SK-N-DZ (cell line): ENCODE measurements around the gene FAM210A.

Experiments
- DNase-seq: peaks from one replicate; pipeline ENCODE4 v3.0.0-alpha.2; 2015; ENCODE audit warnings: low spot score

FAM210A gene

GRCh38 chr18:13646633-13647032 lies 79.7 kb downstream of the FAM210A start:
- no peak for DNase-seq

GRCh38 chr18:13645093-13645492 lies 81.3 kb downstream of the FAM210A start:
- DNase-seq, result no peak

GRCh38 chr18:13643261-13643751 lies 83.1 kb downstream of the FAM210A start:
- no peak for DNase-seq

GRCh38 chr18:13642440-13642827 lies 83.9 kb downstream of the FAM210A start:
- no peak for DNase-seq

- DNase-seq, result no peak
Measured at GRCh38 chr18:13641551-13642439, 84.6 kb downstream of the FAM210A start.

GRCh38 chr18:13640266-13640860 lies 86.0 kb downstream of the FAM210A start:
- no peak for DNase-seq

GRCh38 chr18:13638719-13639595 lies 87.4 kb downstream of the FAM210A start:
- no peak for DNase-seq

- no peak for DNase-seq
Measured at GRCh38 chr18:13635046-13635445, 91.3 kb downstream of the FAM210A start.

- DNase-seq, result no peak
Measured at GRCh38 chr18:13633700-13634099, 92.7 kb downstream of the FAM210A start.

- no peak for DNase-seq
Measured at GRCh38 chr18:13630716-13631268, 95.6 kb downstream of the FAM210A start.

- peak; percentile 76 for DNase-seq
Measured at GRCh38 chr18:13629841-13630715, 96.3 kb downstream of the FAM210A start.

GRCh38 chr18:13628211-13628610 lies 98.1 kb downstream of the FAM210A start:
- DNase-seq, result no peak

GRCh38 chr18:13627639-13628038 lies 98.7 kb downstream of the FAM210A start:
- DNase-seq, result no peak

- DNase-seq, result no peak
Measured at GRCh38 chr18:13626544-13626908, 99.8 kb downstream of the FAM210A start.

- no peak for DNase-seq
Measured at GRCh38 chr18:13625843-13626543, 100.4 kb downstream of the FAM210A start.

- no peak for DNase-seq
Measured at GRCh38 chr18:13625355-13625754, 101.0 kb downstream of the FAM210A start.

- no peak for DNase-seq
Measured at GRCh38 chr18:13624563-13625237, 101.7 kb downstream of the FAM210A start.

- DNase-seq, result no peak
Measured at GRCh38 chr18:13623871-13624270, 102.5 kb downstream of the FAM210A start.

GRCh38 chr18:13623348-13623747 lies 103.0 kb downstream of the FAM210A start:
- no peak for DNase-seq
